GM19463 (cell line): ENCODE measurements around the gene MED31.
"Not testable (repeated sequence)": the region's sequence is repeated elsewhere in the genome, so short reads cannot be mapped to it uniquely, and the experiment has no call there.

Source experiments
- ATAC-seq: cut with Tn5 transposase; IDR thresholded peaks from one replicate; pipeline ENCODE4 v1.9.1; 2021; ENCODE audit warnings: mild to moderate bottlenecking, moderate library complexity; ENCODE audit not compliant: unreplicated experiment

MED31 gene

GRCh38 chr17:6651354-6651918, at the start of gene MED31, which contains the start of gene C17orf100:
Gene MED31, minus strand, starts transcription at chr17:6651605. Its CDS starts 77 bp downstream, at chr17:6651528.
Gene C17orf100, plus strand, starts transcription at chr17:6651762. Its CDS starts 152 bp downstream, at chr17:6651914.
- ATAC-seq: peak; percentile 92

- no peak for ATAC-seq
Observed at GRCh38 chr17:6700948-6701307, 49.5 kb upstream of the MED31 start.

GRCh38 chr17:6699997-6700947, 48.9 kb upstream of the MED31 start:
- no peak for ATAC-seq

- no peak for ATAC-seq
Observed at GRCh38 chr17:6698004-6698403, 46.6 kb upstream of the MED31 start.

GRCh38 chr17:6696906-6697305, 45.5 kb upstream of the MED31 start:
- no peak for ATAC-seq

- no peak for ATAC-seq
Observed at GRCh38 chr17:6695565-6695964, 44.2 kb upstream of the MED31 start.

- ATAC-seq: no peak
Observed at GRCh38 chr17:6695051-6695450, 43.6 kb upstream of the MED31 start.

- ATAC-seq: not testable (repeated sequence)
Observed at GRCh38 chr17:6691958-6692357, 40.6 kb upstream of the MED31 start.

GRCh38 chr17:6691546-6691945, 40.1 kb upstream of the MED31 start:
- ATAC-seq: no peak

- ATAC-seq: no peak
Observed at GRCh38 chr17:6690641-6691040, 39.2 kb upstream of the MED31 start.

- ATAC-seq: no peak
Observed at GRCh38 chr17:6688944-6689343, 37.5 kb upstream of the MED31 start.

- no peak for ATAC-seq
Observed at GRCh38 chr17:6686026-6686425, 34.6 kb upstream of the MED31 start.

- ATAC-seq: no peak
Observed at GRCh38 chr17:6684881-6685767, 33.7 kb upstream of the MED31 start.

GRCh38 chr17:6684460-6684783, 33.0 kb upstream of the MED31 start:
- no peak for ATAC-seq

GRCh38 chr17:6683730-6684459, 32.5 kb upstream of the MED31 start:
- ATAC-seq: no peak

GRCh38 chr17:6683081-6683684, 31.8 kb upstream of the MED31 start:
- ATAC-seq: no peak

- no peak for ATAC-seq
Observed at GRCh38 chr17:6682339-6682738, 30.9 kb upstream of the MED31 start.

- no peak for ATAC-seq
Observed at GRCh38 chr17:6681671-6682070, 30.3 kb upstream of the MED31 start.

- no peak for ATAC-seq
Observed at GRCh38 chr17:6681176-6681575, 29.8 kb upstream of the MED31 start.

GRCh38 chr17:6679241-6679640, 27.8 kb upstream of the MED31 start:
- ATAC-seq: no peak
